Esophagus muscularis mucosa (tissue), 4 donors: Measurements from ENCODE around the gene PCDHAC2. TPM values are rescaled to one million over a fixed set of nuclear protein-coding genes. Genes with fewer than 3 reads are reported as not detected.

ENCODE experiments used
- DNase-seq: peaks from one replicate; pipeline ENCODE4 v3.0.0-alpha.2; 2017; ENCODE audit errors: extremely low spot score
- H3K27ac ChIP-seq, 4 donors: fragments of 200-600 bp; sonication (generic); replicated peaks in 1 of 4; 1 replicate in 3 of 4; 2 replicates in 1 of 4; pipeline ENCODE4 v1.5.1; 2016 to 2019; ENCODE audit warnings: mild to moderate bottlenecking in 1 of 4
- H3K27me3 ChIP-seq, 4 donors: fragments of 200-600 bp; sonication (generic); one replicate each; pipeline versions ENCODE4 v1.5.1 to v1.6.0; 2016 to 2019
- H3K36me3 ChIP-seq, 4 donors: fragments of 200-600 bp; sonication (generic); one replicate each; pipeline ENCODE4 v1.5.1; 2016 to 2019
- H3K4me1 ChIP-seq, 4 donors: fragments of 200-600 bp; sonication (generic); one replicate each; pipeline ENCODE4 v1.5.1; 2016 to 2019
- H3K4me3 ChIP-seq, 4 donors: fragments of 200-600 bp; sonication (generic); 1 replicate in 2 of 4; 2 replicates in 2 of 4; pipeline ENCODE4 v1.5.1; 2016 to 2019; ENCODE audit warnings: mild to moderate bottlenecking in 4 of 4, moderate library complexity in 1 of 4
- H3K9me3 ChIP-seq, 4 donors: fragments of 200-600 bp; sonication (generic); 1 replicate in 3 of 4; 2 replicates in 1 of 4; pipeline ENCODE4 v1.5.1; 2016 to 2019
- CTCF ChIP-seq, 3 experiments: fragments of 200-600 bp in 2 of 3; fragments of 450-650 bp in 1 of 3; sonication (generic) in 2 of 3; IDR thresholded peaks; one replicate each; pipeline ENCODE4 v1.5.1; 2017 to 2019; ENCODE audit warnings: antibody characterized with exemption in 3 of 3, mild to moderate bottlenecking in 2 of 3, moderate library complexity in 1 of 3
- EP300 ChIP-seq: sonication (generic); formaldehyde crosslinking; IDR thresholded peaks from one replicate; pipeline ENCODE4 v1.6.1; 2017; ENCODE audit warnings: antibody characterized with exemption
- POLR2A ChIP-seq: fragments of 450-650 bp; IDR thresholded peaks from one replicate; pipeline ENCODE4 v1.6.1; 2017; ENCODE audit warnings: antibody characterized with exemption, moderate library complexity, mild to moderate bottlenecking, low read depth
- POLR2AphosphoS5 ChIP-seq, 2 donors: sonication (generic); formaldehyde crosslinking; IDR thresholded peaks; one replicate each; pipeline ENCODE4 v1.6.1; 2017; ENCODE audit warnings: antibody characterized with exemption in 2 of 2
- WGBS: methylation state at CpG from one replicate; pipeline ENCODE4 v1.1.5; 2018; 5-methylcytosine and 5-hydroxymethylcytosine counted together
- intact Hi-C: fragments of 100-400 bp; cut with DNase I; formaldehyde crosslinking; loops from one replicate; pipeline ENCODE4 v1.15.1; 2023
- total RNA-seq, 4 donors: library from RNA; depleted of rRNA; stranded (reverse); fragments of >200 nt; gene quantifications; one replicate each; pipeline versions ENCODE4 v1.1.0 to v1.2.1, GENCODE V29; 2016

The PCDHAC2 gene
- total RNA-seq, 4 donors from 2014 or later: 8.8 to 26.6 (median 18.0) TPM

- H3K27ac ChIP-seq: peak overlapping the region; percentile 72 to 77 (median 74)
- intact Hi-C loops: loop anchor here (1.0 to 5.0 kb wide), 3 partner anchors 36 to 114 kb away; partner anchors contain the start of gene PCDHA13
- H3K27me3 ChIP-seq: peaks cover 0 to 29% (median 3%) of the 10 kb centered on the region in 4 donors
- no peaks in the 10 kb centered on the region for H3K36me3 ChIP-seq
- H3K9me3 ChIP-seq: no peaks in the 10 kb centered on the region
- peak overlapping the region; percentile 62 to 64 (median 63) for H3K4me3 ChIP-seq
- DNase-seq: no peak
- 1% methylated on average over 28 of the region's 74 CpGs for WGBS
- peaks cover 9 to 30% (median 23%) of the 10 kb centered on the region in 4 donors for H3K4me1 ChIP-seq
- peak; percentile 29 to 35 for TF ChIP-seq POLR2AphosphoS5 (IDR thresholded peaks at IDR 0.05)
- TF ChIP-seq POLR2A: no peak
- peak; percentile 73 to 96 (median 85) for TF ChIP-seq CTCF (IDR thresholded peaks at IDR 0.05)
These were observed 39.6 kb upstream of the PCDHAC2 start for GRCh38 chr5:140926443-140927227.

- Histone ChIP-seq H3K9me3 (no peaks in the 10 kb centered on the region), H3K4me1 (peaks cover 9 to 30% (median 23%) of the 10 kb centered on the region in 4 donors), H3K4me3 (peak overlapping the region; percentile 62 to 64 (median 63)), H3K27ac (peak overlapping the region; percentile 72 to 77 (median 74)), H3K27me3 (peaks cover 0 to 29% (median 3%) of the 10 kb centered on the region in 4 donors), H3K36me3 (no peaks in the 10 kb centered on the region)
- no peak for DNase-seq
- intact Hi-C loops: loop anchor here (5.0 kb wide), 2 partner anchors 35 to 45 kb away; partner anchors contain the start of gene PCDHA13
- TF ChIP-seq POLR2A (no peak), EP300 (no peak), POLR2AphosphoS5 (IDR thresholded peaks at IDR 0.05) (no peak), CTCF (IDR thresholded peaks at IDR 0.05) (no peak)
- 14% methylated on average over 15 of the region's 26 CpGs for WGBS
These were observed 39.1 kb upstream of the PCDHAC2 start for GRCh38 chr5:140927228-140927573.

GRCh38 chr5:140934964-140935606, 31.2 kb upstream of the PCDHAC2 start:
- 68% methylated on average over 4 of the region's 4 CpGs for WGBS
- H3K27me3 ChIP-seq: no peaks in the 10 kb centered on the region
- no peaks in the 10 kb centered on the region for H3K9me3 ChIP-seq
- H3K27ac ChIP-seq: no peak overlapping the region
- H3K4me1 ChIP-seq: peaks cover 0 to 7% (median 0%) of the 10 kb centered on the region in 4 donors
- no peaks in the 10 kb centered on the region for H3K36me3 ChIP-seq
- TF ChIP-seq CTCF (IDR thresholded peaks at IDR 0.05) (no peak), POLR2AphosphoS5 (IDR thresholded peaks at IDR 0.05) (no peak), POLR2A (no peak), EP300 (no peak)
- intact Hi-C loops: no loop called here
- no peak overlapping the region for H3K4me3 ChIP-seq
- DNase-seq: no peak

- peaks cover 0 to 3% (median 0%) of the 10 kb centered on the region in 4 donors for H3K9me3 ChIP-seq
- no peak for TF ChIP-seq POLR2AphosphoS5 (IDR thresholded peaks at IDR 0.05)
- TF ChIP-seq POLR2A: no peak
- TF ChIP-seq EP300: no peak
- no peak for TF ChIP-seq CTCF (IDR thresholded peaks at IDR 0.05)
- DNase-seq: no peak
- no peak overlapping the region for H3K27ac ChIP-seq
- no peaks in the 10 kb centered on the region for H3K4me1 ChIP-seq
- intact Hi-C loops: no loop called here
- WGBS: 63% methylated on average over 2 of the region's 2 CpGs
- H3K27me3 ChIP-seq: no peaks in the 10 kb centered on the region
- H3K4me3 ChIP-seq: no peak overlapping the region
- H3K36me3 ChIP-seq: no peaks in the 10 kb centered on the region
These were observed 19.7 kb upstream of the PCDHAC2 start for GRCh38 chr5:140946578-140946977.
